WTC11 (cell line): ENCODE measurements around the gene CNTNAP2. TPM values are rescaled to one million over a fixed set of nuclear protein-coding genes. Genes with fewer than 3 reads are reported as not detected.

ENCODE experiments used
- ATAC-seq: fragments of 200-7000 bp; cut with Tn5 transposase; 2 replicates; pipeline ENCODE4 v1.10.0; 2021; ENCODE audit warnings: mild to moderate bottlenecking, moderate library complexity
- CTCF ChIA-PET: fragments of 300-600 bp; sonication (Branson Sonifier 250); formaldehyde crosslinking; loops from one replicate; lab custom pipeline; 2021; ENCODE audit warnings: antibody characterized with exemption; lab: Charles Lee
- POLR2A ChIA-PET: fragments of 350-600 bp; sonication (Branson Sonifier 250); formaldehyde crosslinking; loops from one replicate; lab custom pipeline; 2021; ENCODE audit warnings: antibody characterized with exemption; lab: Charles Lee
- DNase-seq: peaks from one replicate; pipeline ENCODE4 v3.0.0; 2021; ENCODE audit warnings: low spot score
- H3K27ac Mint-ChIP-seq: 2 replicates; pipeline ENCODE4 v1.8.0; 2021; ENCODE audit warnings: mixed read lengths
- H3K27me3 Mint-ChIP-seq: 2 replicates; pipeline ENCODE4 v1.8.0; 2021; ENCODE audit warnings: low read depth, mild to moderate bottlenecking, moderate library complexity, mixed read lengths
- H3K36me3 Mint-ChIP-seq: 2 replicates; pipeline ENCODE4 v1.8.0; 2021; ENCODE audit warnings: mixed read lengths
- H3K4me1 Mint-ChIP-seq: 2 replicates; pipeline ENCODE4 v1.8.0; 2022; ENCODE audit warnings: mixed read lengths
- H3K4me3 Mint-ChIP-seq: 2 replicates; pipeline ENCODE4 v1.8.0; 2021; ENCODE audit warnings: mild to moderate bottlenecking, moderate library complexity, mixed read lengths
- H3K9me3 Mint-ChIP-seq: 2 replicates; pipeline ENCODE4 v1.8.0; 2021; ENCODE audit warnings: mixed read lengths
- CREM ChIP-seq: sonication (generic); formaldehyde crosslinking; IDR thresholded peaks from 2 replicates; pipeline ENCODE4 v1.8.1; 2022; ENCODE audit warnings: mild to moderate bottlenecking, missing genetic modification reagents, moderate library complexity
- E2F4 ChIP-seq: sonication (generic); formaldehyde crosslinking; IDR thresholded peaks from 2 replicates; pipeline ENCODE4 v1.8.1; 2022; ENCODE audit warnings: low read depth, mild to moderate bottlenecking, moderate library complexity, missing genetic modification reagents, borderline replicate concordance
- ESRRA ChIP-seq: sonication (generic); formaldehyde crosslinking; IDR thresholded peaks from 2 replicates; pipeline ENCODE4 v1.8.1; 2022; ENCODE audit warnings: mild to moderate bottlenecking, missing genetic modification reagents, borderline replicate concordance
- GRHL2 ChIP-seq: fragments of 250-450 bp; sonication (Bioruptor Pico); IDR thresholded peaks from 2 replicates; pipeline ENCODE4 v1.8.0; 2022; ENCODE audit warnings: mild to moderate bottlenecking, moderate library complexity; ENCODE audit not compliant: insufficient replicate concordance, severe bottlenecking
- GTF2I ChIP-seq: fragments of 250-450 bp; sonication (Bioruptor Pico); conservative IDR thresholded peaks from 2 replicates; pipeline ENCODE4 v1.4.0; 2021; ENCODE audit warnings: mild to moderate bottlenecking
- MYBL2 ChIP-seq: sonication (generic); formaldehyde crosslinking; IDR thresholded peaks from 2 replicates; pipeline ENCODE4 v1.8.1; 2023; ENCODE audit warnings: mild to moderate bottlenecking, moderate library complexity, missing genetic modification reagents
- RELA ChIP-seq: sonication (generic); formaldehyde crosslinking; IDR thresholded peaks from 2 replicates; pipeline ENCODE4 v1.8.1; 2022; ENCODE audit warnings: missing genetic modification reagents, mild to moderate bottlenecking, borderline replicate concordance
- SMAD3 ChIP-seq: sonication (generic); formaldehyde crosslinking; IDR thresholded peaks from 2 replicates; pipeline ENCODE4 v1.8.0; 2022; ENCODE audit warnings: missing genetic modification reagents, mild to moderate bottlenecking, borderline replicate concordance
- TEAD1 ChIP-seq: sonication (generic); formaldehyde crosslinking; IDR thresholded peaks from 2 replicates; pipeline ENCODE4 v1.8.0; 2022; ENCODE audit warnings: mild to moderate bottlenecking, missing genetic modification reagents
- ZBTB21 ChIP-seq: sonication (generic); formaldehyde crosslinking; IDR thresholded peaks from 2 replicates; pipeline ENCODE4 v1.8.1; 2023; ENCODE audit warnings: mild to moderate bottlenecking, missing genetic modification reagents, borderline replicate concordance
- ZBTB43 ChIP-seq: sonication (generic); formaldehyde crosslinking; IDR thresholded peaks from 2 replicates; pipeline ENCODE4 v1.8.1; 2023; ENCODE audit warnings: mild to moderate bottlenecking, missing genetic modification reagents
- ZNF121 ChIP-seq: sonication (generic); formaldehyde crosslinking; IDR thresholded peaks from 2 replicates; pipeline ENCODE4 v1.8.0; 2023; ENCODE audit warnings: missing genetic modification reagents
- ZNF138 ChIP-seq: sonication (generic); formaldehyde crosslinking; conservative IDR thresholded peaks from 2 replicates; pipeline ENCODE4 v1.8.1; 2022; ENCODE audit warnings: mild to moderate bottlenecking, moderate library complexity, missing genetic modification reagents
- total RNA-seq: library from RNA; stranded (reverse); gene quantifications from 3 replicates; pipeline ENCODE4 v1.2.3, GENCODE V29; 2021
- TF ChIP-seq, protein P1 (sequence below): fragments of 250-450 bp; sonication (Bioruptor Pico); IDR thresholded peaks from 2 replicates; pipeline ENCODE4 v1.9.0; 2021; ENCODE audit warnings: mild to moderate bottlenecking
- TF ChIP-seq, protein P2 (sequence below): fragments of 250-450 bp; sonication (Bioruptor Pico); IDR thresholded peaks from 2 replicates; pipeline ENCODE4 v1.9.0; 2021; ENCODE audit warnings: mild to moderate bottlenecking
- TF ChIP-seq, protein P3 (sequence below): fragments of 250-450 bp; sonication (Bioruptor Pico); IDR thresholded peaks from 2 replicates; pipeline ENCODE4 v1.9.0; 2021; ENCODE audit warnings: mild to moderate bottlenecking, borderline replicate concordance
- TF ChIP-seq, protein P4 (sequence below): sonication (generic); formaldehyde crosslinking; IDR thresholded peaks from 2 replicates; pipeline ENCODE4 v1.8.1; 2022; ENCODE audit warnings: missing genetic modification reagents, borderline replicate concordance
- TF ChIP-seq, protein P5 (sequence below): sonication (generic); formaldehyde crosslinking; IDR thresholded peaks from 2 replicates; pipeline ENCODE4 v1.8.1; 2023; ENCODE audit warnings: mild to moderate bottlenecking, moderate library complexity, missing genetic modification reagents
- TF ChIP-seq, protein P6 (sequence below): sonication (generic); formaldehyde crosslinking; IDR thresholded peaks from 2 replicates; pipeline ENCODE4 v1.8.0; 2023; ENCODE audit warnings: mild to moderate bottlenecking, missing genetic modification reagents

Gene CNTNAP2
- total RNA-seq, 1 experiment from 2014 or later, result 63.8 TPM

- H3K36me3 Mint-ChIP-seq, result no peaks in the 10 kb centered on the region
- no peaks in the 10 kb centered on the region for H3K4me1 Mint-ChIP-seq
- H3K4me3 Mint-ChIP-seq, result no peak overlapping the region
- ChIA-PET POLR2A (no interaction called here), CTCF (no interaction called here)
- DNase-seq (no peak), ATAC-seq (no peak)
- TF ChIP-seq, protein P1, sequence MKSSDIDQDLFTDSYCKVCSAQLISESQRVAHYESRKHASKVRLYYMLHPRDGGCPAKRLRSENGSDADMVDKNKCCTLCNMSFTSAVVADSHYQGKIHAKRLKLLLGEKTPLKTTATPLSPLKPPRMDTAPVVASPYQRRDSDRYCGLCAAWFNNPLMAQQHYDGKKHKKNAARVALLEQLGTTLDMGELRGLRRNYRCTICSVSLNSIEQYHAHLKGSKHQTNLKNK, result no peak
- TF ChIP-seq ZBTB21 (CRISPR knock-in tag), result no peak
- TF ChIP-seq RELA (CRISPR knock-in tag), result no peak
- TF ChIP-seq, protein P2, sequence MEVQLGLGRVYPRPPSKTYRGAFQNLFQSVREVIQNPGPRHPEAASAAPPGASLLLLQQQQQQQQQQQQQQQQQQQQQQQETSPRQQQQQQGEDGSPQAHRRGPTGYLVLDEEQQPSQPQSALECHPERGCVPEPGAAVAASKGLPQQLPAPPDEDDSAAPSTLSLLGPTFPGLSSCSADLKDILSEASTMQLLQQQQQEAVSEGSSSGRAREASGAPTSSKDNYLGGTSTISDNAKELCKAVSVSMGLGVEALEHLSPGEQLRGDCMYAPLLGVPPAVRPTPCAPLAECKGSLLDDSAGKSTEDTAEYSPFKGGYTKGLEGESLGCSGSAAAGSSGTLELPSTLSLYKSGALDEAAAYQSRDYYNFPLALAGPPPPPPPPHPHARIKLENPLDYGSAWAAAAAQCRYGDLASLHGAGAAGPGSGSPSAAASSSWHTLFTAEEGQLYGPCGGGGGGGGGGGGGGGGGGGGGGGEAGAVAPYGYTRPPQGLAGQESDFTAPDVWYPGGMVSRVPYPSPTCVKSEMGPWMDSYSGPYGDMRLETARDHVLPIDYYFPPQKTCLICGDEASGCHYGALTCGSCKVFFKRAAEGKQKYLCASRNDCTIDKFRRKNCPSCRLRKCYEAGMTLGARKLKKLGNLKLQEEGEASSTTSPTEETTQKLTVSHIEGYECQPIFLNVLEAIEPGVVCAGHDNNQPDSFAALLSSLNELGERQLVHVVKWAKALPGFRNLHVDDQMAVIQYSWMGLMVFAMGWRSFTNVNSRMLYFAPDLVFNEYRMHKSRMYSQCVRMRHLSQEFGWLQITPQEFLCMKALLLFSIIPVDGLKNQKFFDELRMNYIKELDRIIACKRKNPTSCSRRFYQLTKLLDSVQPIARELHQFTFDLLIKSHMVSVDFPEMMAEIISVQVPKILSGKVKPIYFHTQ (CRISPR knock-in tag), result no peak
- TF ChIP-seq TEAD1 (CRISPR knock-in tag), result no peak
- TF ChIP-seq SMAD3, result no peak
- TF ChIP-seq, protein P3, sequence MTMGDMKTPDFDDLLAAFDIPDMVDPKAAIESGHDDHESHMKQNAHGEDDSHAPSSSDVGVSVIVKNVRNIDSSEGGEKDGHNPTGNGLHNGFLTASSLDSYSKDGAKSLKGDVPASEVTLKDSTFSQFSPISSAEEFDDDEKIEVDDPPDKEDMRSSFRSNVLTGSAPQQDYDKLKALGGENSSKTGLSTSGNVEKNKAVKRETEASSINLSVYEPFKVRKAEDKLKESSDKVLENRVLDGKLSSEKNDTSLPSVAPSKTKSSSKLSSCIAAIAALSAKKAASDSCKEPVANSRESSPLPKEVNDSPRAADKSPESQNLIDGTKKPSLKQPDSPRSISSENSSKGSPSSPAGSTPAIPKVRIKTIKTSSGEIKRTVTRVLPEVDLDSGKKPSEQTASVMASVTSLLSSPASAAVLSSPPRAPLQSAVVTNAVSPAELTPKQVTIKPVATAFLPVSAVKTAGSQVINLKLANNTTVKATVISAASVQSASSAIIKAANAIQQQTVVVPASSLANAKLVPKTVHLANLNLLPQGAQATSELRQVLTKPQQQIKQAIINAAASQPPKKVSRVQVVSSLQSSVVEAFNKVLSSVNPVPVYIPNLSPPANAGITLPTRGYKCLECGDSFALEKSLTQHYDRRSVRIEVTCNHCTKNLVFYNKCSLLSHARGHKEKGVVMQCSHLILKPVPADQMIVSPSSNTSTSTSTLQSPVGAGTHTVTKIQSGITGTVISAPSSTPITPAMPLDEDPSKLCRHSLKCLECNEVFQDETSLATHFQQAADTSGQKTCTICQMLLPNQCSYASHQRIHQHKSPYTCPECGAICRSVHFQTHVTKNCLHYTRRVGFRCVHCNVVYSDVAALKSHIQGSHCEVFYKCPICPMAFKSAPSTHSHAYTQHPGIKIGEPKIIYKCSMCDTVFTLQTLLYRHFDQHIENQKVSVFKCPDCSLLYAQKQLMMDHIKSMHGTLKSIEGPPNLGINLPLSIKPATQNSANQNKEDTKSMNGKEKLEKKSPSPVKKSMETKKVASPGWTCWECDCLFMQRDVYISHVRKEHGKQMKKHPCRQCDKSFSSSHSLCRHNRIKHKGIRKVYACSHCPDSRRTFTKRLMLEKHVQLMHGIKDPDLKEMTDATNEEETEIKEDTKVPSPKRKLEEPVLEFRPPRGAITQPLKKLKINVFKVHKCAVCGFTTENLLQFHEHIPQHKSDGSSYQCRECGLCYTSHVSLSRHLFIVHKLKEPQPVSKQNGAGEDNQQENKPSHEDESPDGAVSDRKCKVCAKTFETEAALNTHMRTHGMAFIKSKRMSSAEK, result no peak
- TF ChIP-seq, protein P4, sequence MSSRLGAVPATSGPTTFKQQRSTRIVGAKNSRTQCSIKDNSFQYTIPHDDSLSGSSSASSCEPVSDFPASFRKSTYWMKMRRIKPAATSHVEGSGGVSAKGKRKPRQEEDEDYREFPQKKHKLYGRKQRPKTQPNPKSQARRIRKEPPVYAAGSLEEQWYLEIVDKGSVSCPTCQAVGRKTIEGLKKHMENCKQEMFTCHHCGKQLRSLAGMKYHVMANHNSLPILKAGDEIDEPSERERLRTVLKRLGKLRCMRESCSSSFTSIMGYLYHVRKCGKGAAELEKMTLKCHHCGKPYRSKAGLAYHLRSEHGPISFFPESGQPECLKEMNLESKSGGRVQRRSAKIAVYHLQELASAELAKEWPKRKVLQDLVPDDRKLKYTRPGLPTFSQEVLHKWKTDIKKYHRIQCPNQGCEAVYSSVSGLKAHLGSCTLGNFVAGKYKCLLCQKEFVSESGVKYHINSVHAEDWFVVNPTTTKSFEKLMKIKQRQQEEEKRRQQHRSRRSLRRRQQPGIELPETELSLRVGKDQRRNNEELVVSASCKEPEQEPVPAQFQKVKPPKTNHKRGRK (CRISPR knock-in tag), result no peak
- TF ChIP-seq CREM (CRISPR knock-in tag), result no peak
- TF ChIP-seq ZBTB43 (CRISPR knock-in tag), result no peak
- no peak for TF ChIP-seq GTF2I
- TF ChIP-seq ZNF138, result no peak
- TF ChIP-seq, protein P5, sequence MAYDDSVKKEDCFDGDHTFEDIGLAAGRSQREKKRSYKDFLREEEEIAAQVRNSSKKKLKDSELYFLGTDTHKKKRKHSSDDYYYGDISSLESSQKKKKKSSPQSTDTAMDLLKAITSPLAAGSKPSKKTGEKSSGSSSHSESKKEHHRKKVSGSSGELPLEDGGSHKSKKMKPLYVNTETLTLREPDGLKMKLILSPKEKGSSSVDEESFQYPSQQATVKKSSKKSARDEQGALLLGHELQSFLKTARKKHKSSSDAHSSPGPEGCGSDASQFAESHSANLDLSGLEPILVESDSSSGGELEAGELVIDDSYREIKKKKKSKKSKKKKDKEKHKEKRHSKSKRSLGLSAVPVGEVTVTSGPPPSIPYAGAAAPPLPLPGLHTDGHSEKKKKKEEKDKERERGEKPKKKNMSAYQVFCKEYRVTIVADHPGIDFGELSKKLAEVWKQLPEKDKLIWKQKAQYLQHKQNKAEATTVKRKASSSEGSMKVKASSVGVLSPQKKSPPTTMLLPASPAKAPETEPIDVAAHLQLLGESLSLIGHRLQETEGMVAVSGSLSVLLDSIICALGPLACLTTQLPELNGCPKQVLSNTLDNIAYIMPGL (CRISPR knock-in tag), result no peak
- no peak for TF ChIP-seq MYBL2 (CRISPR knock-in tag)
- no peak for TF ChIP-seq E2F4 (CRISPR knock-in tag)
- TF ChIP-seq, protein P6, sequence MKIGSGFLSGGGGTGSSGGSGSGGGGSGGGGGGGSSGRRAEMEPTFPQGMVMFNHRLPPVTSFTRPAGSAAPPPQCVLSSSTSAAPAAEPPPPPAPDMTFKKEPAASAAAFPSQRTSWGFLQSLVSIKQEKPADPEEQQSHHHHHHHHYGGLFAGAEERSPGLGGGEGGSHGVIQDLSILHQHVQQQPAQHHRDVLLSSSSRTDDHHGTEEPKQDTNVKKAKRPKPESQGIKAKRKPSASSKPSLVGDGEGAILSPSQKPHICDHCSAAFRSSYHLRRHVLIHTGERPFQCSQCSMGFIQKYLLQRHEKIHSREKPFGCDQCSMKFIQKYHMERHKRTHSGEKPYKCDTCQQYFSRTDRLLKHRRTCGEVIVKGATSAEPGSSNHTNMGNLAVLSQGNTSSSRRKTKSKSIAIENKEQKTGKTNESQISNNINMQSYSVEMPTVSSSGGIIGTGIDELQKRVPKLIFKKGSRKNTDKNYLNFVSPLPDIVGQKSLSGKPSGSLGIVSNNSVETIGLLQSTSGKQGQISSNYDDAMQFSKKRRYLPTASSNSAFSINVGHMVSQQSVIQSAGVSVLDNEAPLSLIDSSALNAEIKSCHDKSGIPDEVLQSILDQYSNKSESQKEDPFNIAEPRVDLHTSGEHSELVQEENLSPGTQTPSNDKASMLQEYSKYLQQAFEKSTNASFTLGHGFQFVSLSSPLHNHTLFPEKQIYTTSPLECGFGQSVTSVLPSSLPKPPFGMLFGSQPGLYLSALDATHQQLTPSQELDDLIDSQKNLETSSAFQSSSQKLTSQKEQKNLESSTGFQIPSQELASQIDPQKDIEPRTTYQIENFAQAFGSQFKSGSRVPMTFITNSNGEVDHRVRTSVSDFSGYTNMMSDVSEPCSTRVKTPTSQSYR, result no peak
- no peak for TF ChIP-seq GRHL2 (CRISPR knock-in tag)
- no peak for TF ChIP-seq ZNF121
- no peak for TF ChIP-seq ESRRA (CRISPR knock-in tag)
- H3K27me3 Mint-ChIP-seq, result no peaks in the 10 kb centered on the region
- no peak overlapping the region for H3K27ac Mint-ChIP-seq
- H3K9me3 Mint-ChIP-seq, result 0 out of 2 replicates have a peak, but pooled peaks cover 6% of the 10 kb centered on the region
These were observed 821.2 kb downstream of the CNTNAP2 start for GRCh38 chr7:146937836-146938235.
